GM21515 (cell line): ENCODE measurements around the gene SLX4.

Source experiments
- ATAC-seq: cut with Tn5 transposase; IDR thresholded peaks from one replicate; pipeline ENCODE4 v1.9.1; 2021; ENCODE audit not compliant: unreplicated experiment

SLX4 gene

GRCh38 chr16:3561626-3562025 lies 49.8 kb downstream of the SLX4 start:
- ATAC-seq: no peak

GRCh38 chr16:3554351-3554928 lies 57.0 kb downstream of the SLX4 start:
- no peak for ATAC-seq

GRCh38 chr16:3553138-3553923 lies 58.1 kb downstream of the SLX4 start:
- no peak for ATAC-seq

- ATAC-seq: no peak
Observed at GRCh38 chr16:3550851-3551847, 60.3 kb downstream of the SLX4 start.

- no peak for ATAC-seq
Observed at GRCh38 chr16:3549906-3550305, 61.5 kb downstream of the SLX4 start.

- no peak for ATAC-seq
Observed at GRCh38 chr16:3548859-3549258, 62.5 kb downstream of the SLX4 start.

- no peak for ATAC-seq
Observed at GRCh38 chr16:3548445-3548844, 63.0 kb downstream of the SLX4 start.

- ATAC-seq: no peak
Observed at GRCh38 chr16:3546986-3547682, 64.3 kb downstream of the SLX4 start.

GRCh38 chr16:3542601-3543373 lies 68.6 kb downstream of the SLX4 start:
- no peak for ATAC-seq

GRCh38 chr16:3541527-3542155 lies 69.8 kb downstream of the SLX4 start:
- ATAC-seq: no peak

GRCh38 chr16:3538222-3538621 lies 73.2 kb downstream of the SLX4 start:
- ATAC-seq: no peak

GRCh38 chr16:3536851-3537250 lies 74.6 kb downstream of the SLX4 start:
- no peak for ATAC-seq

- ATAC-seq: no peak
Observed at GRCh38 chr16:3536271-3536731, 75.1 kb downstream of the SLX4 start.

- ATAC-seq: no peak
Observed at GRCh38 chr16:3534126-3534525, 77.3 kb downstream of the SLX4 start.

GRCh38 chr16:3532741-3533140 lies 78.7 kb downstream of the SLX4 start:
- ATAC-seq: no peak
